ENCODE data around the gene C20orf96. TPM values are rescaled to one million over a fixed set of nuclear protein-coding genes. Genes with fewer than 3 reads are reported as not detected.
"Not testable (repeated sequence)": the region's sequence is repeated elsewhere in the genome, so short reads cannot be mapped to it uniquely, and the experiment has no call there.

C20orf96 gene, protein sequence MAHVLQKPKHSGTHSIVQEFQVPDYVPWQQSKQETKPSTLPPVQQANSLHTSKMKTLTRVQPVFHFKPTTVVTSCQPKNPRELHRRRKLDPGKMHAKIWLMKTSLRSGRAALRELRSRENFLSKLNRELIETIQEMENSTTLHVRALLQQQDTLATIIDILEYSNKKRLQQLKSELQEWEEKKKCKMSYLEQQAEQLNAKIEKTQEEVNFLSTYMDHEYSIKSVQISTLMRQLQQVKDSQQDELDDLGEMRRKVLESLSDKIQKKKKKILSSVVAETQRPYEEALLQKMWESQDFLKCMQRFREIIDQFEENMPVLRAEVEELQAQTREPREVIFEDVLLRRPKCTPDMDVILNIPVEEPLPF
- 8.5 TPM for polyA plus RNA-seq (2012; ENCODE audit: missing spikeins)

DNA sequence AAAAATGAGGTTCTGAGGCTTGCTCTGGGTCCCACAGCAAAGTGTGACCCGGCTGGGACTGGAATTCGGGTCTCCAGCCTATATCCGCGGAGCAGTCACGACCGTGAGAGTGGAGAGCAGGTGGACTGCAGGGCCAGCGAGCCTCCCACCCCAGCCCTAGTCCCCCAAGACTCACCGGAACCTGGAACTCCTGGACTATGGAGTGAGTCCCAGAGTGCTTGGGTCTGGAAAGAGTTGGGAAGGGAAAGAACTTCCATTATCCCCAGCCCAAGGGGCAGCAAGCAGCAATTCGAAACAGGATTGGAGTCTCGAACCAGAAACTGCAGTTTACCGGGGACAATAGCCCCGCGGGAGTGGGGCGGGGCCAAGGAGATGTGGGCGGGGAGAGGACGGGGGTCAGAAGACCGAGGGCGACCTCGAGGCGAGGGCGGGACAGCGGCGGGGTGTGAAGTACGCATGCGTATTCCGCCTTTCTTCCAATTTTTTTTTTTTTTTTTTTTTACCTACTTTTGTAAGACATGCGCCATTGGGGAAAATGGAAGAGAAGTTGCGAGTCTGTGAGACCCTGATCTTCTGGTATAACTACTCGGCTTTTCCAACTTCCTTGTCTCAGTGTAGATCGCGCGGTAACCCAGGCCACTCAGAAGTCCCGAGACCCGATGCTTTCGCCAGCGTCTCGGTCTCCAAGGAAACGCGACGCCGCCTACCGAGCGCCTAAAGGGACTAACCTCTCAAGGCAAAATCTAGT, at the start of gene C20orf96:
Gene C20orf96, minus strand, starts transcription at position 667 of the 748 bp plus-strand sequence. Its CDS starts 140 bp downstream, at position 527.
- TF ChIP-seq TAF1 (IDR thresholded peaks at IDR 0.05; ENCODE audit: borderline replicate concordance, low read depth, low read length): no peak
- no peak for TF ChIP-seq POLR2A (IDR thresholded peaks at IDR 0.05; ENCODE audit: low read depth, low read length)
- peak; percentile 98 for FAIRE-seq
- peak; percentile 90 for DNase-seq (ENCODE audit: insufficient read length)

DNA sequence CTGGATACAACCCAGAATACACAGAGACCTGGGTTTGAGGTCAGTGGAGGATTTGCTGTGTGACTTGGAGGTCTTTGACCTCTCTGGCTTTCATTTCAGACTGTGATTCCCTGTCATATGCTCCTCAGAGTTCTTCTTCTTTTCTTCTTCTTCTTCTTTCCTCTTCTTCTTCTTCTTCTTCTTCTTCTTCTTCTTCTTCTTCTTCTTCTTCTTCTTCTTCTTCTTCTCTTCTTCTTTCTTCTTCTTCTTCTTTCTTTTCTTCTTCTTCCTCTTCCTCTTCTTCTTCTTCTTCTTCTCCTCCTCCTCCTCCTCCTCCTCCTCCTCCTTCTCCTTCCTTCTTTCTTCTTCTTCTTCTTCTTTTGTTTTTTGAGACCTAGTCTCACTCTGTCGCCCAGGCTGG, 45.5 kb upstream of the C20orf96 start:
- FAIRE-seq; DNase-seq (ENCODE audit: insufficient read length): not testable (repeated sequence)

DNA sequence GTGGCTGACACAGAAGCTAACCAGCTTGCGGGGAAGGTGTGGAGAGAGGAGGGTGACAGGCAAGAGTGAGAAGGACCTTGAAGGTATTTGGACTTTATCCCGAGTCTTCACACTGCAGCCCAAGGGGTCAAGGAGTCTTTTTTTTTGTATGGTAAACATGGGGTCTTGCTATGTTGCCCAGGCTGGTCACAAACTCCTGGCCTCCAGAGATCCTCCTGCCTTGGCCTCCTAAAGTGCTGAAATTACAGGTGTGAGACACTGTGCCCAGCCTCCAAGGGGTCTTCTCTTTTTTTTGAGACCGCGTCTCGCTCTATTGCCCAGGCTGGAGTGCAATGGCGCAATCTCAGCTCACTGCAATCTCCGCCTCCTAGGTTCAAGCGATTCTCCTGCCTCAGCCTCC, 44.0 kb upstream of the C20orf96 start:
- no peak for FAIRE-seq
- no peak for DNase-seq (ENCODE audit: insufficient read length)
- TF ChIP-seq TAF1 (IDR thresholded peaks at IDR 0.05; ENCODE audit: borderline replicate concordance, low read depth, low read length): no peak
- no peak for TF ChIP-seq POLR2AphosphoS5 (IDR thresholded peaks at IDR 0.05; ENCODE audit: low read depth, low read length)

DNA sequence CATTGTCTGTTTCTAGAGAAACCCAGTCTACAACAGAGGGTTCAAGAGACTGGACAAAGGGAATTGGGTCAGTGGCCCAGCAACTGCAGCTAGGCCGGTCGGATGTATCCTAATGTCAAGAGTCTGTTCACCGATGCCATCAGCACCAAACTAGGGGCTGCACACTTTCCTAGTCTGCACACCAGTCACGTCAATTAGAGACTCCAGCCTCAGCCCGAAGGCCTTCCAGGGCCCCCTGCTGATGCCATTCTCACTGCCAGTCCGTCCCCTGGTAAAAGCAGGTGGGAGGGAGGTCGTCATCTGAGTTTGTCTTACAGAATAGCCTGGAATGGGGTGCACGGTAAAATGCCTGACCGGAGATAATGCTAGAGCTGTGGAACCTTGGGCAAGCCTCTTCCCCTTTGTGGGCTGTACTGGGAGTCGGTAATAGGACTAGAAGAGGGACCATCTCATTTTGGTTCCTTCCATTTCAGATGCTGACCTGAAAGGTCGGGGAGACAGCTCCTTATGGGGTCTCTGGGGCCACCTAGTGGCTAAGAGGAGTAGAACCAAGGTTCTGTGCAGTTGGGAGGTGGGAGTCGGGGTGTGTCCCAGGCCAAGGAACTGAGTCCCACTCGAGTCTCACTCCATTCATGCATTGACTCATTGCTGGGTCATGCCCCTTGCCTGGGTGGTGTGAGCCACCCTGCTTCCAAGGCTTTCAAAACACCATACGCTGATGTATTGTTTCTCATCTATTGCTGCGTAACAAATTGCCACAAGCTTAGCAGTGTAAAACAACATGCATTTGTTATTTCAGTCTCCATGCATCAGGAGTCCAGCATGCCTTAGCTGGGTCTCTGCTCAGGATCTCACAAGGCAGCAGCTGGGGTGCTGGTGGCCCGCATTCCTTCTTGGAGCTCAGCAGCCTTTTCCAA, 39.9 kb upstream of the C20orf96 start:
- TF ChIP-seq TAF1 (IDR thresholded peaks at IDR 0.05; ENCODE audit: borderline replicate concordance, low read depth, low read length) (no peak), POLR2AphosphoS5 (IDR thresholded peaks at IDR 0.05; ENCODE audit: low read depth, low read length) (no peak), POLR2A (IDR thresholded peaks at IDR 0.05; ENCODE audit: low read depth, low read length) (no peak)
- peak; percentile 89 for FAIRE-seq
- peak; percentile 68 for DNase-seq (ENCODE audit: insufficient read length)

DNA sequence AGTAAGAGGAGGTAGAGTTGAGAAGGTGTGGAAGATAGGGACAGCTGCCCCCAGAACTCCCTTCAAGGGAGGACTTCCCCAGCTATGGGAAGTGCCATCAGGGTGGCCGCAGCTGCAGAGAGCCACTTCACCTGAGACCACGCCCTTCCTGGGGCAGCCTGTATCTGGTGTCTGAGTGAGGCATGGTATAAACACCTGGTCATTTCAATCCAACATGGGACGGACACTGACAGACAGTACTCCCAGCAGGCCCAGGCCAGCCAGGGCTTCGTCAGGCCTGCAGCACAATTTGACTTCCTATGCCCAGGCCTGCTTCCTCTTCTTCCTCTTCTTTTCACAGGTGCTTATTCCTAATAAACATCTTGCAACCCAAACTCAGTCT, 39.3 kb upstream of the C20orf96 start:
- FAIRE-seq: no peak
- no peak for TF ChIP-seq POLR2AphosphoS5 (IDR thresholded peaks at IDR 0.05; ENCODE audit: low read depth, low read length)
- TF ChIP-seq TAF1 (IDR thresholded peaks at IDR 0.05; ENCODE audit: borderline replicate concordance, low read depth, low read length): no peak
- no peak for TF ChIP-seq POLR2A (IDR thresholded peaks at IDR 0.05; ENCODE audit: low read depth, low read length)
- DNase-seq (ENCODE audit: insufficient read length): no peak

DNA sequence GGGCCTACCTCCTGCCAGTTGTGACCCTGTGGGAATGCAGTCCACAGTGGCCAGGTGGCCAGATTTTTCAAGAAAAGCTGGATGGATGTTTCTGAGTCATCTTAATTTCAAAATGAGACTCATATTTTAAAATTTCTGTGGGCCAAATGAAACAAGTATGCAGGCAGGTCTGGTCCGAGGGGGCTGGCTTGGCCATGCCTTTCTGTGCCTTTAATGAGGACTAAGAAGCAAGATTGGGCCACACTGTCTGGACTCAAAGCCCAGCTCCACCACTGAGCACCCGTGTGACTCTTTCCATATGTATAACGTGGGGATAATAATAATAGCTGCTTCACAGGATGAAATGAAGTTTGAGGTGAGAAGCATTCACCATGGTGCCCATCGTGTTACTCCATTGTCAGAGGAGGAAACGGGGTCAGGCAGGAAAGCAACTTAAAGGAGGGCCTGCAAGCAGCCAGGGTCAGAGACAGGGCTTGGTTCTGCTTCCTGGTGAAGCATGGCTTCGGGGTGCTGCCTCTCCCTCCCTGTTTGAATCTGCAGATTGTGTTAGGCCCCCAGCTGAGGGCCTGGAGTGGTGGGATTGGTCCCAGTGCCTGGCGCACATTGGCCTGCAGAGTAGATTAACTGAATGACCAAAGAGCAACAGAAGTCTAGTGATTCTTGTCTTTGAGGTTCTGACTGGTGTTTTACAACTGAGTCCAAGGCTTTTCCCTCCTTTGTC, 38.6 kb upstream of the C20orf96 start:
- TF ChIP-seq POLR2A (IDR thresholded peaks at IDR 0.05; ENCODE audit: low read depth, low read length) (no peak), TAF1 (IDR thresholded peaks at IDR 0.05; ENCODE audit: borderline replicate concordance, low read depth, low read length) (no peak), POLR2AphosphoS5 (IDR thresholded peaks at IDR 0.05; ENCODE audit: low read depth, low read length) (no peak)
- no peak for DNase-seq (ENCODE audit: insufficient read length)
- FAIRE-seq: no peak

DNA sequence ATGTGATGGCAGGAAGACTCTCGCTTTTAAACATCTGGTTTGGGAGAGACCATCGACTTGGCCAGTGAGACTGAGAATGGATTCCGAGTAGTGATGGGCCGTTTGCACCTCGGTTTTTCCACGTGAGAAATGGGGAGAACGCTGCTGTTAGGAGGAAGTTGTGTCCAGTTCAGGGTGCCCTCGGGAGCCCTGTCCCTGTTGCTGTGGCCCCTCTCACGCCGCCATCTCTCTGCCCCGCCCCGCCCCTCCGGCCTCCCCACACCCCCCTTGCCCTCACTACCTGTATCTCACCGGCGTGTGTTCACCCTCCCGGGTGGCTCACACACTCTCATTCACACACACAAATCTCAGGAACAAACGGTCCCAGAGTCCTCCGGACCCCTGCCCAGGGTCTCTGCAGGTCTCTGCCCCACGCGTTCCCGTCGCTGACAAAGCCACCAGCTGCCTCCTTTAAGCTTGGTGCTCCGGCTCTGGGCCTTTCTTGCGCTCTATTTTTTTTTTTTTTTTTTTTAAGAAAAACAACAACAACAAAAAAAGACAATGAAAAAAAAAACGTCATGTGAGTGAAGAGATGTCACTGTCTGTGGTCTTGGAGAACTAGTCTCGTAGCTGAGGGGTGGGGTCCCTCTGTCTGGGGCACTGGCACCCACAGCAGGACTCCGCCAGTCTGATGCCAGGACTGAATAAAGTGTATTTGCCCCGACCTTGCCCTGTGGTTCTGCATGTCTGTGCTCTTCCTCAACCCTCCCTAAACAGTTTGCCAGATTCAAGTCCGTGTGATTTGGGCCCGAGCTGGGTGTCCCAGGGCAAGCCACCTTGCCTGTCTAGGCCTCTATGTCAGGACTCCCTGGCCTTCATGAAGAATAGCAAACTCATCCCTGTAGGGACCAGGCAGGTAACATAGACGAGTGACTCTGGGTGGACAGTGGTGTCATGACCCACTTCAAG, 37.8 kb upstream of the C20orf96 start:
- FAIRE-seq (no peak), DNase-seq (ENCODE audit: insufficient read length) (no peak)
- no peak for TF ChIP-seq TAF1 (IDR thresholded peaks at IDR 0.05; ENCODE audit: borderline replicate concordance, low read depth, low read length)
- TF ChIP-seq POLR2A (IDR thresholded peaks at IDR 0.05; ENCODE audit: low read depth, low read length): no peak
- no peak for TF ChIP-seq POLR2AphosphoS5 (IDR thresholded peaks at IDR 0.05; ENCODE audit: low read depth, low read length)

DNA sequence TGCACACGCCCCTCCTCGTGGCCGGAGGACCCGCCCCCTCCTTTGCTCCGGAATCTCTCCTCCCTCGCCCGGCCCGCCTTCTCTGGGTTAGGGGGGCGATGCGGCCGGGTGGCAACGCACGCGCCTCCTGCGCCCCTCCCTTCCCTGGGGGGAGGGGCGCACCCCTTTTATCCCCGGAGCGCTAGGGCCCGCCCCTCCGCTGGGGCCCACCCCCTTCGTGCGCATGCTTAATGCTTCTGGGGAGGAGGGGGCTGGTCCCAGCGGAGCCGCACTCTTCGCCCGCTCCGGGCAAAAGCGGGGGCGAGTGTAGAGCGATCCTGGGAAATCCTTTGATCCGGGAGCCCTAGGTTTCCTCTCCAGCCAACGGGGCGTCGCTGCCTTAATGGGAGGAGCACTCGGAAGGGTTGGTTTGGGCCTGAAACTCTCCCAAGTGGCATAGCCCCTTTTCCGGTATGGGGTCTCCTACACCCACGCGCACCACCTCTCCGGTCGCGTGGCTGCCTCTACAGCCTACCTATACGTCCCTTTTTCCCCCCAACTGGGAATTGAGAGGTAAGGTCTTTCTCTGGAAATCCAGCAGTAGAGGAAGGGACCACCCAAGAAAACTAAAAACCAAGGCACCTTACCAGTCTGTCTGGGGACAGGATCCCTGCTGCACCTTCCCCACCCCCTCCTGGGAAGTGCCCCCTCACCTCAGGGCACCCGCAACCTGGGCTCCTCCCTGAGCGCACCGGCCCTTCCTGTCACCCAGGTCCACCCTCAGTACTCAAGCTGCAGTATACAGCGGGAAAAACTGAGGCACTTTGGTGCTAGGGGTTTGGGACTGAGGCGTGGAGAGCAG, 36.9 kb upstream of the C20orf96 start:
- FAIRE-seq: no peak

DNA sequence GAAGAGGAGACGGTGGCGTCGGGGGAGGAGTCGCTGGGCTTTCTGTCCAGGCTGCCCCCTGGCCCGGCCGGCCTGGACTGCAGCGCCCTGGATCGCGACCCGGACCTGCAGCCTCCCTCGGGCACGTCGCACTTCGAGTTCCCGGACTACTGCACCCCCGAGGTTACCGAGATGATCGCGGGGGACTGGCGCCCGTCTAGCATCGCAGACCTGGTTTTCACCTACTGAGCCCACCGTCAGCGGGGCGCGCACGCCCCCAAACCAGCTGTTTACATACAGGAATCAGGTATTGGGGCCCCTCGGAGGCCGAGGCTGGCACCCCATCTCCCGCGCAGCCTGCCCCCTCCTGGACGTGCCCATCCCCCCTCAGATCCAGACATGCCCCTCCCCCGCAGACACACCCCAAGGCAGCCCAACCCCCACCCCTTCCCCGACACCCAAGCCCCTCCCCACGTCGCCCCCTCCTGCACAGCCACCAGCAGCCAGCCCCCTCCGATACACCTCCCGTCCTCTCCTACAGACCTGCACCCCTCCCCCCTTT, 36.2 kb upstream of the C20orf96 start:
- no peak for DNase-seq (ENCODE audit: insufficient read length)
- TF ChIP-seq POLR2AphosphoS5 (IDR thresholded peaks at IDR 0.05; ENCODE audit: low read depth, low read length) (no peak), POLR2A (IDR thresholded peaks at IDR 0.05; ENCODE audit: low read depth, low read length) (no peak), TAF1 (IDR thresholded peaks at IDR 0.05; ENCODE audit: borderline replicate concordance, low read depth, low read length) (no peak)
- FAIRE-seq: peak; percentile 76

More for the DNA sequence above, 36.9 kb upstream of the C20orf96 start:
- peak; percentile 68 for DNase-seq (ENCODE audit: insufficient read length)
- TF ChIP-seq POLR2AphosphoS5 (IDR thresholded peaks at IDR 0.05; ENCODE audit: low read depth, low read length) (no peak), TAF1 (IDR thresholded peaks at IDR 0.05; ENCODE audit: borderline replicate concordance, low read depth, low read length) (no peak), POLR2A (IDR thresholded peaks at IDR 0.05; ENCODE audit: low read depth, low read length) (peak; percentile 43; the same call in 1 of the 2 replicates)
